ENCODE measurements around the gene HIP1R. TPM values are rescaled to one million over a fixed set of nuclear protein-coding genes. Genes with fewer than 3 reads are reported as not detected.

Gene HIP1R
- total and polyA plus RNA-seq, 2 of the 8 experiments (the other 6 are each of a cell fraction or from before 2014, with no cell fraction given): 11.2 to 14.5 TPM

DNA sequence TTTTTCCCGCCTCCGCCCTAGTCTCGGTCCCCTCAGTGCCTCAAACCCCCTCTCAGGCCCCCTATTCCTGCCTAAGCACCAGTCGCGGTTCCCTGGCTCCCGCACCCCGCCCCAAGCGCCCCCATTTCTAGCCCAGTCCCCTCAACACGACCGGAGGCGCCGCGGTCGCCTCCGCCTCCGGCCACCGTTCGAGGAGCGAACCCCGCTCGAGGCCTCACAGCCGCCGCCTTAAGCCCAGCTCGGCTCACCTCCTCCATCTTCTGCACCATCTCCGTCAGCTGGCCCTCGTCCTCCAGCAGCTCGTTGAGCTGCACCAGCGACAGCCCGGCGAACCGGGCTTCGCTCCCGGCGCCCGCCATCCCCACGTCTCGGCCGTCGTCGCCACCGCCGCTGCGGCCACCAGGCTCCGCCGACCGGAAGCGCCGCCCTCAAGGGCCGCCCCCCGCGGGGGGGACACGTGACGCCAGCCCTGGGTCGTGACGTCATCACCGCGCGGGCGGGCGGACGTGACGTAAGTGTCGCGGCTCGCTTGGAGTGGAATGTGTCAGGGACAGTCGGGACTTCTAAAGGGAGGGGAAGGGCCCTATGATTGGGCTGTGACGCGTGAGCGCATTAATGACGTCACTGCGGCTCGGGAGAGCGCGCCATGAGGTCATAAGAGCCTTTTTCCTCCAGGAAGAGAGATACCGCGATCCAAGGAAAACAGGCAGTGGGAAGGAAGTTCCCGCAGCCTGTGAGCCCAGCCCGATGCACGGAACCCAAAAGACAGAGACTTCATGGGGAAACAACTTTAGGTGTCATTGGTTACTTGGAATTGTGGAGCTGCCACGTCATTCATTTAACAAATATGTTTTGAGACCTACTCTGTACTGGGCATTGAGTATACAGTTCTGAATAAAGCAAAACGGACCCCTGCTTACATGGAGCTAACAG lies 60.7 kb downstream of the HIP1R start, which contains the start of gene VPS37B:
Gene VPS37B, minus strand, starts transcription at position 421 of the 933 bp plus-strand sequence. Its CDS starts 62 bp downstream, at position 359.
- Histone ChIP-seq H2BK20ac (ENCODE audit: low read length) (no peak within 1 kb of the TSS), H4K91ac (replicated peaks; ENCODE audit: insufficient read length, low read length) (peak within 1 kb of the TSS; percentile 57), H2AK5ac (ENCODE audit: low read depth, low read length) (no peak within 1 kb of the TSS; the same call in 1 of the 2 replicates), H4K20me1 (replicated peaks in 1 of 2; ENCODE audit: control insufficient read depth in 1 of 2, insufficient read depth in 2 of 2, low read length in 2 of 2) (peaks cover 2 to 9% of the 10 kb centered on the region in 2 experiments), H2BK5ac (ENCODE audit: low read depth, low read length) (no peak within 1 kb of the TSS), H3K56ac (replicated peaks; ENCODE audit: insufficient read length, low read depth, low read length) (peak within 1 kb of the TSS; percentile 39), H2BK12ac (ENCODE audit: low read depth, low read length) (peak within 1 kb of the TSS; percentile 39; the same call in 1 of the 2 replicates), H3K4ac (replicated peaks; ENCODE audit: insufficient read length, low read depth, low read length) (no peak within 1 kb of the TSS), H3K9me3 (ENCODE audit: insufficient read depth in 2 of 2, low read depth in 1 of 2, low read length in 1 of 2) (no peaks in the 10 kb centered on the region), H2BK15ac (ENCODE audit: low read length) (peak within 1 kb of the TSS; percentile 62; the same call in 1 of the 2 replicates), H3K79me1 (ENCODE audit: low read depth, low read length) (no peaks in the 10 kb centered on the region; the same call in 1 of the 2 replicates), H3K23me2 (ENCODE audit: low read depth, low read length) (peaks cover 4% of the 10 kb centered on the region; the same call in 1 of the 2 replicates), H2BK120ac (replicated peaks; ENCODE audit: low read depth, low read length) (no peak within 1 kb of the TSS), H3K23ac (ENCODE audit: insufficient read length) (no peak within 1 kb of the TSS), H3K4me2 (ENCODE audit: insufficient read depth in 1 of 2, low read depth in 2 of 2, low read length in 2 of 2) (peak within 1 kb of the TSS; percentile 69 to 94), H3K9ac (replicated peaks in 1 of 4; ENCODE audit: extremely low read depth in 1 of 4, low read depth in 3 of 4, low read length in 3 of 4) (peak within 1 kb of the TSS; percentile 35 to 75 (median 66)), H3K79me2 (ENCODE audit: control insufficient read depth in 1 of 2, insufficient read depth in 2 of 2, low read length in 2 of 2) (peaks cover 0 to 25% of the 10 kb centered on the region in 2 experiments; a peak in 2 of 4 replicates), H4K5ac (ENCODE audit: insufficient read length, low read depth, low read length) (peak within 1 kb of the TSS; percentile 48), H3K18ac (ENCODE audit: extremely low read depth, low read length) (peak within 1 kb of the TSS; percentile 75; the same call in 1 of the 2 replicates), H2AFZ (ENCODE audit: low read length) (0 out of 2 replicates have a peak within 1 kb of the TSS, but pooled peaks have one; percentile 6), H3K27me3 (replicated peaks in 1 of 4; ENCODE audit: control insufficient read depth in 3 of 4, extremely low read depth in 1 of 4, insufficient read depth in 3 of 4, low read length in 3 of 4) (peaks cover 3 to 28% (median 20%) of the 10 kb centered on the region in 4 experiments), H3K14ac (ENCODE audit: insufficient read length) (no peak within 1 kb of the TSS), H4K8ac (ENCODE audit: extremely low read depth, insufficient read depth, low read length) (peak within 1 kb of the TSS; percentile 89), H3K27ac (ENCODE audit: low read depth, low read length) (no peak within 1 kb of the TSS), H3K4me1 (replicated peaks in 1 of 4; ENCODE audit: control insufficient read depth in 3 of 4, insufficient read depth in 4 of 4, low read length in 3 of 4) (peaks cover 5 to 15% (median 7%) of the 10 kb centered on the region in 4 experiments; a peak in 6 of 7 replicates), H3K4me3 (ENCODE audit: extremely low read depth in 1 of 4, insufficient read depth in 2 of 4, low read depth in 3 of 4, low read length in 4 of 4) (peak within 1 kb of the TSS; percentile 46 to 91 (median 74)), H3K36me3 (ENCODE audit: control insufficient read depth in 2 of 4, insufficient read depth in 4 of 4, low read length in 3 of 4) (no peaks in the 10 kb centered on the region)
- FAIRE-seq (no peak), DNase-seq (ENCODE audit: low read depth in 1 of 2, low spot score in 2 of 2) (peak in 1 of 2 experiments; percentile 95)
- ChIA-PET POLR2A (ENCODE audit: partially characterized antibody) (interaction anchor here (0.7 to 1.7 kb wide), 4 partner anchors 10 to 226 kb away, joined by 3 to 4 read pairs (median 3); no protein-coding TSS in a partner anchor), CTCF (ENCODE audit: partially characterized antibody) (interaction anchor here (1.0 to 2.7 kb wide), 5 partner anchors 25 to 55 kb away, joined by 3 to 8 read pairs (median 3); no protein-coding TSS in a partner anchor)
- 10% methylated on average over 70 of the region's 81 CpGs; no CpG with 5 or more reads in 1 of the 2 experiments for WGBS, 2 experiments (ENCODE audit: extremely low coverage in 1 of 2, insufficient coverage in 1 of 2, insufficient read length in 1 of 2, insufficient replicate concordance in 2 of 2, low coverage in 1 of 2, low lambda C conversion rate in 2 of 2, missing lambda C conversion rate in 1 of 2)
- no peak for TF ChIP-seq EZH2 (IDR thresholded peaks at IDR 0.05; ENCODE audit: low read depth, low read length, severe bottlenecking)
- TF ChIP-seq MAFK (IDR thresholded peaks at IDR 0.05; ENCODE audit: low read depth, low read length): no peak
- peak; percentile 68; the same call in 1 of the 2 replicates for TF ChIP-seq BRCA1 (IDR thresholded peaks at IDR 0.05; ENCODE audit: low read depth, low read length)
- TF ChIP-seq POU5F1 (IDR thresholded peaks at IDR 0.05; ENCODE audit: low read depth, low read length): no peak
- peak in 1 of 2 experiments; percentile 66; a peak in 2 of 3 replicates for TF ChIP-seq POLR2A (IDR thresholded peaks at IDR 0.05; ENCODE audit: control extremely low read depth in 1 of 2, low read depth in 2 of 2, low read length in 2 of 2)
- TF ChIP-seq, protein P1, sequence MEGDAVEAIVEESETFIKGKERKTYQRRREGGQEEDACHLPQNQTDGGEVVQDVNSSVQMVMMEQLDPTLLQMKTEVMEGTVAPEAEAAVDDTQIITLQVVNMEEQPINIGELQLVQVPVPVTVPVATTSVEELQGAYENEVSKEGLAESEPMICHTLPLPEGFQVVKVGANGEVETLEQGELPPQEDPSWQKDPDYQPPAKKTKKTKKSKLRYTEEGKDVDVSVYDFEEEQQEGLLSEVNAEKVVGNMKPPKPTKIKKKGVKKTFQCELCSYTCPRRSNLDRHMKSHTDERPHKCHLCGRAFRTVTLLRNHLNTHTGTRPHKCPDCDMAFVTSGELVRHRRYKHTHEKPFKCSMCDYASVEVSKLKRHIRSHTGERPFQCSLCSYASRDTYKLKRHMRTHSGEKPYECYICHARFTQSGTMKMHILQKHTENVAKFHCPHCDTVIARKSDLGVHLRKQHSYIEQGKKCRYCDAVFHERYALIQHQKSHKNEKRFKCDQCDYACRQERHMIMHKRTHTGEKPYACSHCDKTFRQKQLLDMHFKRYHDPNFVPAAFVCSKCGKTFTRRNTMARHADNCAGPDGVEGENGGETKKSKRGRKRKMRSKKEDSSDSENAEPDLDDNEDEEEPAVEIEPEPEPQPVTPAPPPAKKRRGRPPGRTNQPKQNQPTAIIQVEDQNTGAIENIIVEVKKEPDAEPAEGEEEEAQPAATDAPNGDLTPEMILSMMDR (IDR thresholded peaks at IDR 0.05; ENCODE audit: control extremely low read depth in 1 of 3, insufficient read depth in 1 of 3, low read depth in 1 of 3, low read length in 3 of 3): no peak
- TF ChIP-seq TAF1 (IDR thresholded peaks at IDR 0.05; ENCODE audit: low read depth, low read length): peak; percentile 73
- TF ChIP-seq SUZ12 (IDR thresholded peaks at IDR 0.05; ENCODE audit: low read length): no peak
